Stomach (tissue), 4 donors: Measurements from ENCODE around the gene SMARCB1.

Source experiments
- EP300 ChIP-seq: sonication (generic); formaldehyde crosslinking; IDR thresholded peaks from one replicate; pipeline ENCODE4 v1.6.1; 2017; ENCODE audit warnings: antibody characterized with exemption
- POLR2A ChIP-seq, 4 donors: fragments of 450-650 bp; IDR thresholded peaks; one replicate each; pipeline ENCODE4 v1.6.1; 2016; ENCODE audit warnings: antibody characterized with exemption in 4 of 4, control low read depth in 2 of 4, mild to moderate bottlenecking in 1 of 4, moderate library complexity in 1 of 4
- POLR2AphosphoS5 ChIP-seq, 3 donors: sonication (generic); formaldehyde crosslinking; IDR thresholded peaks; one replicate each; pipeline ENCODE4 v1.6.1; 2016; ENCODE audit warnings: antibody characterized with exemption in 3 of 3
- TF ChIP-seq, protein P1 (sequence below), 7 experiments: fragments of 450-650 bp in 4 of 7; fragments of 200-600 bp in 3 of 7; sonication (generic) in 3 of 7; IDR thresholded peaks; one replicate each; pipeline ENCODE4 v1.5.1; 2016 to 2019; ENCODE audit warnings: antibody characterized with exemption in 7 of 7, control low read depth in 2 of 7, mild to moderate bottlenecking in 1 of 7

DNA sequence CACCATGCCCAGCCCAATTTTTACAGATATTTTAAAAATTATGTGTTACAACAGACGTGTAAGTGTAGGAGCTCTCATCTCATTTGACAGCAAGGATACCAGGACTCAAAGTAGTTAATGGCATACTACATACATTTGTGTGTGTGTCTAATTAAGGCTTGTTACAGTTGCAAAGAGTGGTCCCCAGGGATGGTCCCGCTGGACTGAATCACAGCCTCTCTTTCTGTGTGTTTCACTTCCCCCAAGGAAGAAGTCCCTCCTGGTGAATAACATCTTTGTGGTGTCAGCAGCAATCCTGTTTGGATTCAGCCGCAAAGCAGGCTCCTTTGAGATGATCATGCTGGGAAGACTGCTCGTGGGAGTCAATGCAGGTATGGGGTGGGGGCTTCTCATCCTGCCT is 88.1 kb downstream of the SMARCB1 start:
- TF ChIP-seq, protein P1, sequence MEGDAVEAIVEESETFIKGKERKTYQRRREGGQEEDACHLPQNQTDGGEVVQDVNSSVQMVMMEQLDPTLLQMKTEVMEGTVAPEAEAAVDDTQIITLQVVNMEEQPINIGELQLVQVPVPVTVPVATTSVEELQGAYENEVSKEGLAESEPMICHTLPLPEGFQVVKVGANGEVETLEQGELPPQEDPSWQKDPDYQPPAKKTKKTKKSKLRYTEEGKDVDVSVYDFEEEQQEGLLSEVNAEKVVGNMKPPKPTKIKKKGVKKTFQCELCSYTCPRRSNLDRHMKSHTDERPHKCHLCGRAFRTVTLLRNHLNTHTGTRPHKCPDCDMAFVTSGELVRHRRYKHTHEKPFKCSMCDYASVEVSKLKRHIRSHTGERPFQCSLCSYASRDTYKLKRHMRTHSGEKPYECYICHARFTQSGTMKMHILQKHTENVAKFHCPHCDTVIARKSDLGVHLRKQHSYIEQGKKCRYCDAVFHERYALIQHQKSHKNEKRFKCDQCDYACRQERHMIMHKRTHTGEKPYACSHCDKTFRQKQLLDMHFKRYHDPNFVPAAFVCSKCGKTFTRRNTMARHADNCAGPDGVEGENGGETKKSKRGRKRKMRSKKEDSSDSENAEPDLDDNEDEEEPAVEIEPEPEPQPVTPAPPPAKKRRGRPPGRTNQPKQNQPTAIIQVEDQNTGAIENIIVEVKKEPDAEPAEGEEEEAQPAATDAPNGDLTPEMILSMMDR (IDR thresholded peaks at IDR 0.05) = no peak
- TF ChIP-seq POLR2AphosphoS5 (IDR thresholded peaks at IDR 0.05) (no peak), POLR2A (IDR thresholded peaks at IDR 0.05) (no peak), EP300 (no peak)
